Central memory CD8-positive, alpha-beta T cell (primary cell): ENCODE data around the gene TLK1.

ENCODE experiments used
- ATAC-seq: fragments of 150-1000 bp; cut with Tn5 transposase; replicated peaks from 2 replicates; pipeline ENCODE4 v1.10.0; 2022; ENCODE audit warnings: mild to moderate bottlenecking, moderate FRiP score, moderate number of reproducible peaks; ENCODE audit not compliant: poor library complexity, severe bottlenecking; ENCODE audit errors: extremely low read depth
- DNase-seq, 2 donors: peaks; one replicate each; pipeline ENCODE4 v3.0.0; 2021; ENCODE audit warnings: low spot score in 2 of 2
- H3K27ac Mint-ChIP-seq: one replicate; pipeline ENCODE4 v1.8.0; 2022; ENCODE audit warnings: low read depth, mild to moderate bottlenecking, moderate library complexity, mixed read lengths
- H3K27me3 Mint-ChIP-seq: one replicate; pipeline ENCODE4 v1.8.0; 2022; ENCODE audit warnings: mixed read lengths
- H3K36me3 Mint-ChIP-seq: one replicate; pipeline ENCODE4 v1.8.0; 2022; ENCODE audit warnings: mild to moderate bottlenecking, moderate library complexity, mixed read lengths; ENCODE audit not compliant: insufficient read depth
- H3K4me1 Mint-ChIP-seq: one replicate; pipeline ENCODE4 v1.8.0; 2022; ENCODE audit warnings: mixed read lengths
- H3K4me3 Mint-ChIP-seq: one replicate; pipeline ENCODE4 v1.8.0; 2022; ENCODE audit warnings: mild to moderate bottlenecking, moderate library complexity, mixed read lengths
- H3K9me3 Mint-ChIP-seq: one replicate; pipeline ENCODE4 v1.8.0; 2022; ENCODE audit warnings: mixed read lengths

The TLK1 gene

GRCh38 chr2:170950221-170950761, 210.4 kb downstream of the TLK1 start:
- no peak for DNase-seq
- peaks cover 20% of the 10 kb centered on the region for H3K4me1 Mint-ChIP-seq
- H3K9me3 Mint-ChIP-seq, result no peaks in the 10 kb centered on the region
- H3K27me3 Mint-ChIP-seq, result no peaks in the 10 kb centered on the region
- H3K27ac Mint-ChIP-seq, result no peak overlapping the region
- H3K4me3 Mint-ChIP-seq, result no peak overlapping the region
- ATAC-seq, result no peak
- H3K36me3 Mint-ChIP-seq, result peaks cover 50% of the 10 kb centered on the region

DNA sequence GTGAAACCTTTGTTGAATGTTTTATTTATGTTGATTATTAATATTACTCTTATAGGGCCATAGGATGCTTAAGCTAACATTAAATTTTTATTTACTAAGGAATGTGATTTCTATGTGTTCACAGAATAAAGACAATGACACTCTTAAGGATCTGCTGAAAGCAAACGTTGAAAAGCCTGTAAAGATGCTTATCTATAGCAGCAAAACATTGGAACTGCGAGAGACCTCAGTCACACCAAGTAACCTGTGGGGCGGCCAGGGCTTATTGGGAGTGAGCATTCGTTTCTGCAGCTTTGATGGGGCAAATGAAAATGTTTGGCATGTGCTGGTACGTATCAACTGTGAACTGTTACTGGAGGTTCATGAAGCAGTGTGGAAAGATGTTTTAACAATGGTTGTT, 211.3 kb downstream of the TLK1 start:
- H3K27me3 Mint-ChIP-seq, result no peaks in the 10 kb centered on the region
- H3K4me3 Mint-ChIP-seq, result no peak overlapping the region
- peaks cover 21% of the 10 kb centered on the region for H3K4me1 Mint-ChIP-seq
- no peak for DNase-seq
- H3K36me3 Mint-ChIP-seq, result peaks cover 44% of the 10 kb centered on the region
- no peaks in the 10 kb centered on the region for H3K9me3 Mint-ChIP-seq
- no peak for ATAC-seq
- H3K27ac Mint-ChIP-seq, result no peak overlapping the region

GRCh38 chr2:170944545-170944944, 216.1 kb downstream of the TLK1 start:
- no peak overlapping the region for H3K27ac Mint-ChIP-seq

GRCh38 chr2:170943596-170943995, 217.1 kb downstream of the TLK1 start:
- no peak for DNase-seq
- Mint-ChIP-seq H3K9me3 (no peaks in the 10 kb centered on the region), H3K27ac (no peak overlapping the region), H3K4me1 (peaks cover 58% of the 10 kb centered on the region), H3K36me3 (peaks cover 5% of the 10 kb centered on the region), H3K27me3 (no peaks in the 10 kb centered on the region), H3K4me3 (no peak overlapping the region)
- no peak for ATAC-seq

More at GRCh38 chr2:170944545-170944944, 216.1 kb downstream of the TLK1 start:
- ATAC-seq, result no peak
- H3K27me3 Mint-ChIP-seq, result no peaks in the 10 kb centered on the region
- no peaks in the 10 kb centered on the region for H3K9me3 Mint-ChIP-seq
- H3K4me1 Mint-ChIP-seq, result peaks cover 49% of the 10 kb centered on the region
- no peak overlapping the region for H3K4me3 Mint-ChIP-seq
- DNase-seq, result no peak
- peaks cover 7% of the 10 kb centered on the region for H3K36me3 Mint-ChIP-seq

DNA sequence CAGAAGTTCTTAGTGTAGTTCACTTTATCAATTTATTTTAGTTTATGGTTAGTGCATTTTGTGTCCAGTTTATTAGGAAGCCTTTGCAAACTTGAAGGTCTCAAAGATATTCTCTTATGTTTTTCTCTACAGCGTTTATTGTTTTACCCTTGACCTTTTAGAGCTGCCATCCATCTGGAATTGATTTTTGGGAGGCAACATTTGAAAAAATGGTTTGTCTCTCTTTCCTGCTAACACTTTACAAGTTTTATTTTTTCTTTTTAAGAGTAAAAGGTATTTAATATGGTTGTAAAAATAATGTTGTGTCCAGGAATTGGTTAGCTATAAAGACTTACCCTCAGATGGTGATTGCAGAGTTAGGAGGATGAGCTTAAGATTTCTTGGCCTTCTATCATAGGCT, 217.7 kb downstream of the TLK1 start:
- Mint-ChIP-seq H3K4me1 (peaks cover 63% of the 10 kb centered on the region), H3K9me3 (no peaks in the 10 kb centered on the region), H3K27ac (no peak overlapping the region), H3K36me3 (peaks cover 5% of the 10 kb centered on the region), H3K27me3 (no peaks in the 10 kb centered on the region), H3K4me3 (no peak overlapping the region)
- ATAC-seq, result no peak
- no peak for DNase-seq

GRCh38 chr2:170942615-170943014, 218.1 kb downstream of the TLK1 start:
- H3K36me3 Mint-ChIP-seq, result peaks cover 3% of the 10 kb centered on the region
- H3K4me1 Mint-ChIP-seq, result peaks cover 66% of the 10 kb centered on the region
- DNase-seq, result no peak
- no peaks in the 10 kb centered on the region for H3K9me3 Mint-ChIP-seq
- H3K4me3 Mint-ChIP-seq, result no peak overlapping the region
- no peak for ATAC-seq
- no peaks in the 10 kb centered on the region for H3K27me3 Mint-ChIP-seq
- H3K27ac Mint-ChIP-seq, result no peak overlapping the region
